ENCODE data around the gene DST.

DNA sequence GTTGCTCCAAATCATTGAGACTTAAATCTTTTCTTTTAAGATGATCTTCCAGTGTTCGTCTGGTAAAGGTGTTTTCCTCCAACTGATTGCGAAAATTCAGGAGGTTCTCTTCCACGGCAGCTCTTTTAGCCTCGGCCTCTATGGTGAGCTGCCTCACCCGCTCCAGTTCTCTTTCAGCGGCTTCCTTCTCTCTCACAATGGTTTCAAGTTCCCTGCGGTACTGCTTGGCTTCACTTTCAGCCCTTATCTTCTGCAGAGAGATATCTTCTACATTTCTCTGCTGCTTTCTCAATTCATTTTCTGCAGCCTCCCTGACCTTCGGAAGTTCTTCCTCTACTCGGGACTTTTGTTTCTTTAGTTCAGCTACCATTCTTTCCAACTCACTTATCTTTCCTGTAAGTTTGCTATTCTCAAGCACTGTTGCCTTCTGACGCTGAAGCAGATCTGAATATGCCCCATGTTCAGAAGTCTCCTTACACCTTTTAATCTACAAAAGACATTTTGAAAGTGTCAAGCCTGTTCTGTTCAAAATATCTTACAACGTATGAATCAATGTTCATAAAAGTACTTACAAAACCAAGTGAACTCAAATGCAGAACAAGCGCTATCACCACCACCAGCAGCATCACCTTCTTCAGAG, 22.3 kb downstream of the DST start:
- TF ChIP-seq EZH2 (IDR thresholded peaks at IDR 0.05; ENCODE audit: borderline replicate concordance) = no peak
- TF ChIP-seq, protein P1, sequence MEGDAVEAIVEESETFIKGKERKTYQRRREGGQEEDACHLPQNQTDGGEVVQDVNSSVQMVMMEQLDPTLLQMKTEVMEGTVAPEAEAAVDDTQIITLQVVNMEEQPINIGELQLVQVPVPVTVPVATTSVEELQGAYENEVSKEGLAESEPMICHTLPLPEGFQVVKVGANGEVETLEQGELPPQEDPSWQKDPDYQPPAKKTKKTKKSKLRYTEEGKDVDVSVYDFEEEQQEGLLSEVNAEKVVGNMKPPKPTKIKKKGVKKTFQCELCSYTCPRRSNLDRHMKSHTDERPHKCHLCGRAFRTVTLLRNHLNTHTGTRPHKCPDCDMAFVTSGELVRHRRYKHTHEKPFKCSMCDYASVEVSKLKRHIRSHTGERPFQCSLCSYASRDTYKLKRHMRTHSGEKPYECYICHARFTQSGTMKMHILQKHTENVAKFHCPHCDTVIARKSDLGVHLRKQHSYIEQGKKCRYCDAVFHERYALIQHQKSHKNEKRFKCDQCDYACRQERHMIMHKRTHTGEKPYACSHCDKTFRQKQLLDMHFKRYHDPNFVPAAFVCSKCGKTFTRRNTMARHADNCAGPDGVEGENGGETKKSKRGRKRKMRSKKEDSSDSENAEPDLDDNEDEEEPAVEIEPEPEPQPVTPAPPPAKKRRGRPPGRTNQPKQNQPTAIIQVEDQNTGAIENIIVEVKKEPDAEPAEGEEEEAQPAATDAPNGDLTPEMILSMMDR (IDR thresholded peaks at IDR 0.05; ENCODE audit: poor library complexity) = no peak
- no peak for TF ChIP-seq EZH2phosphoT487 (IDR thresholded peaks at IDR 0.05; ENCODE audit: low read depth, severe bottlenecking, unreplicated experiment)

All from hepatocyte (in vitro differentiated cells).